Measurements from ENCODE around the gene CCDC9B.

DNA sequence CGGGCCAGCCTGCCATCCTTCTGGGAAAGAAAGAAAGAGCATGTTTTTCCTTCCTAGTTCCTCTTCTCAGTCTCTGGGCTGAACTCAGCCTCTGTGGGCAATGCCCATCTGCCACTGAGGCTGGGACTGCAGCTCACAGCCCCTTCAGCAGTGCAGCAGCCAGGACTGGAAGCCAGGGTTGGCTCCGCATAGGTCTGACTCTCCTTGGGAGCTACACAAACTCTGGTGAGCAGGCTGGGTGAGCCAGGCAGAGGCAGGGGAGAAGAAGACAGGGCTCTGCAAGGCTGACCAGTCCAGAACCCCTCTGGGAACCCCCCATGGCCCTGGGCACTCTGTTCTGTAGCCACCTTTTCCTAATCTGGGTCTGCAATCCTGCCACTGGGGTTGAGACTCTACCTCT lies 20.9 kb upstream of the CCDC9B start:
- TF ChIP-seq CTCF (IDR thresholded peaks at IDR 0.05) (no peak), CHD2 (IDR thresholded peaks at IDR 0.05; ENCODE audit: low read length, partially characterized antibody) (no peak), HDAC2 (IDR thresholded peaks at IDR 0.05) (no peak), JUNB (IDR thresholded peaks at IDR 0.05) (no peak), ESRRA (IDR thresholded peaks at IDR 0.05; ENCODE audit: borderline replicate concordance, low read length) (no peak), EP300 (IDR thresholded peaks at IDR 0.05) (no peak), CHD4 (IDR thresholded peaks at IDR 0.05; ENCODE audit: borderline replicate concordance) (no peak), SREBF2 (IDR thresholded peaks at IDR 0.05) (no peak), POLR2A (IDR thresholded peaks at IDR 0.05; ENCODE audit: low read length) (no peak), RAD21 (conservative IDR thresholded peaks at IDR 0.05 in 1 of 2, IDR thresholded peaks at IDR 0.05 in 1 of 2) (no peak), RFX5 (IDR thresholded peaks at IDR 0.05) (no peak)
- TF ChIP-seq, protein P1, sequence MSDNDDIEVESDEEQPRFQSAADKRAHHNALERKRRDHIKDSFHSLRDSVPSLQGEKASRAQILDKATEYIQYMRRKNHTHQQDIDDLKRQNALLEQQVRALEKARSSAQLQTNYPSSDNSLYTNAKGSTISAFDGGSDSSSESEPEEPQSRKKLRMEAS (IDR thresholded peaks at IDR 0.05): no peak
